Erythroblast (primary cell): ENCODE data around the gene ANKRD44.

Experiments used
- DNase-seq, 2 experiments: peaks; one replicate each; lab custom pipeline; 2025; lab: John Stamatoyannopoulos, UW
- GATA1 ChIP-seq: IDR thresholded peaks from 2 replicates; pipeline ENCODE4 v1.6.1; 2011; ENCODE audit warnings: low read depth, mild to moderate bottlenecking, control low read depth, low read length, moderate library complexity
- POLR2A ChIP-seq: IDR thresholded peaks from 2 replicates; pipeline ENCODE4 v1.6.1; 2011; ENCODE audit warnings: mild to moderate bottlenecking, low read length

ANKRD44 gene

DNA sequence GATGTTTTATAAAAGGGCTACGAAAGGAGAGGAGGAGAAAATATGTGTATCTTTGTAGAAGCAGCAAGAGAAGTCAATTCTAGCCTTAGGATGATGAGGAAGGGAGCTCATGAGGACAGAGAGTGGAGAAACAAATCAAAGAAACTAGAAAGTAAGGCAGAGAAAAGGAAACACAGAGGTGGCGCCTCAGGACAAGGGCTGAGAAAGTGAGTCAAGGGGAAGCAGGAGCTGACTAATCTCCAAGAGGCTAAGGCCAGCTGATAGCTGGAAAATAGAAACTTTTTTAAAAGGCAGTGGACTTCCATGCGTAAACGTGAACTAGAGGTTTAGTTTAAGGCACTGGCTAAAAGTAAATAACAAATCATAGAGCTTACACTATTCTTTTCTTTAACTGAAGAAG lies 173.3 kb downstream of the ANKRD44 start:
- TF ChIP-seq POLR2A, result no peak
- no peak for TF ChIP-seq GATA1
- DNase-seq, result no peak

DNA sequence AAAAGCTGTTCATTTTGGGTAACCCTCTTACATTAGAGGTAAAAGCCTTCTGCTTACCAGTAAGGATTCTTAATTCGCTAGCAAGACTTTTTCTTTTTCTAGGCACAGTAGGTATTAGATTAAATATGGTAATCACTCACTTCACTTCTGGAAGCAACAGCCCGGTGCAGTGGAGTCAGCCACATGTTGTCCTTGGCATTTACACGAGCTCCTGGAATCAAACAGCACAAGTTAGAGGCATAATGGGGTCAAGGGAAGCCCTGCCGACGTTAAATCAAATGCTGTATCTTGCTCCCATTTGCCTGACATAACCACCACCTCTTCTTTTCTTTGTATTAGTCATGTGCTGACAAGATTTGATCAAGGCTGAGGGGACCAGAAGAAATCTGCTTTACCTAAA lies 174.1 kb downstream of the ANKRD44 start:
- DNase-seq, result no peak
- TF ChIP-seq GATA1, result no peak
- TF ChIP-seq POLR2A, result no peak

DNA sequence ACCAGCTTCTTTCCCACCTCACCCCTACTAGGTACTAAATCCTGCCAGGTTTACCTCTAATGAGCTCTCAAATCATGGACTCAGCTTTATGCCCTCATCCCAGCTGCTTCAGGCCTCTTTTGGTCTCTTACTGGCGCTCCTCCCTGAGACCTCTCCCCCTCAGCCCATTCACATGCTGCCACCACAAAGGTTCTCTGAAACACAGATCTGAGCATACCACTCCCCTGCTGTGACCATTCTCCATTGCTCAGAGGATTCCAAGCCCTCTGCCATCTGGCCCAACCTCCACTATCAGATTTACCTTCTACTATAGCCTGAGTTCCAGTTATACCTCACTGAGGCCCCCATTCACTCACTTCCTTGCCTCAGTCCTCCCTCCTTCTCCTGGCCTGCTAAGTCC lies 174.8 kb downstream of the ANKRD44 start:
- TF ChIP-seq GATA1, result no peak
- no peak for TF ChIP-seq POLR2A
- no peak for DNase-seq

DNA sequence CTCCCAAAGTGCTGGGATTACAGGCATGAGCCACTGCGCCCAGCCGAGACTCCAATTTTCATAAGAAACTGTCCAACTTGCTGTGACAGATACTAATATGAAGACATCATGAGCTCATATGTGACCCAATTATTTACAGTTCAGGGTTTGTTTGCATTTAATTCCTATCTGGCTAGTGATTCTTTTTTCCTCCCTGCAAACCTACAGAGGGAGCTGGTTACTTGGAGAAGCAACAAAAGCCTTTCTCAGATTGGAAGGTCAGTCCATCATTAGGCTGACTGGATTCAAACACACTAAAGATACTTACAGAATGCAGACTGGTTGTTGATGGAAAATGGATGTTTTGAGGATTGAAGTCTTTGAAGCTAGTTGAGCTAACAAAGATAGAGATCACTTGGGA lies 176.4 kb downstream of the ANKRD44 start:
- no peak for DNase-seq
- TF ChIP-seq GATA1, result no peak
- TF ChIP-seq POLR2A, result no peak

DNA sequence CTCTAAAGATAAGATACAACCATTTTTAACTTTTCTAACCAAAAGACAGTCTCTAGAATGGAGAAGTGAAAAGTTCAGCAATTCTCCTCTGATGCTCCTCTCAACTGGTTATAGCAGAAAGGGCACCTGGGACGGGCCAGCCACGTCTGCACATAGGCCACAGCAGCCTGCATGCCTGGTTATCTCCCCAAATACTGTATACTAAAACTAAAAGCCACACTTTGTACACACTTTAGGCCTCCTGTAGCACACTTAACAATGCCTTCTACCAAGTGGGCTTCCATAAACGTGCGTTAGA lies 179.1 kb downstream of the ANKRD44 start:
- TF ChIP-seq POLR2A (no peak), GATA1 (no peak)
- no peak for DNase-seq

DNA sequence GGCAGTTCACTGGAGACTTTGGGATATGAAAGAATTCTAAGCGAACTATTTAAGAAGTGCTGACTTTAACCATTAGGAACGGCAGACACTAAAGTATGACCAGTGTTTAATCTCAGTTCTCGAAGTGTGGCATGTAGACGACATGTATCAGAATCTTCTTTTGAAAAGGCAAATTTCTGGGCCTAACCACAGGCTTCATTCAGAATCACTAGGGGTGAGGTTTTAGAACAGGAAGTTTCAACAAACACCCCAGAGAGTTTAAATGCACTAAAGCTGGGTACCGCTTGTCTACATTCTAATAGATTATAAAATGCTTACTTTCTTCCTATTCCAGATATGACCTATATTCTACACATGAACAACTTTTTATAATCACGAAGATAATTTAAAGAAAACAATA lies 180.3 kb downstream of the ANKRD44 start:
- DNase-seq, result no peak
- TF ChIP-seq POLR2A, result no peak
- TF ChIP-seq GATA1, result no peak

DNA sequence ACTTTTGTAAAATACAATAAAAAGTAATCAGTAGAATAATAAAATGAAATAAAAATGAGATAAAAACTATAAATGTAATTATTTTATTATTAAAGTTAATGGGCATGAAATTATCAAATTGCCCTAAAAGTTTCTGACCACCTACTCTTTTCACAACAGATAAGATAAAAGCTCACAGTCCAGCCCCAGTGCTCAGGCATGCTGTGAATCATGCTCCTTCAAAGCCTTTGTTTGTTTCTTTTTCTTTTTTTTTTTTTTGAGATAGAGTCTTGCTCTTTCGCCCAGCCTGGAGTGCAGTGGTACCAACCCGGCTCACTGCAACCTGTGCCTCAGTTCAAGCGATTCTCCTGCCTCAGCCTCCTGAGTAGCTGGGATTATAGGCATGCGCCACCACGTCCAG lies 181.7 kb downstream of the ANKRD44 start:
- no peak for TF ChIP-seq GATA1
- DNase-seq, result no peak

DNA sequence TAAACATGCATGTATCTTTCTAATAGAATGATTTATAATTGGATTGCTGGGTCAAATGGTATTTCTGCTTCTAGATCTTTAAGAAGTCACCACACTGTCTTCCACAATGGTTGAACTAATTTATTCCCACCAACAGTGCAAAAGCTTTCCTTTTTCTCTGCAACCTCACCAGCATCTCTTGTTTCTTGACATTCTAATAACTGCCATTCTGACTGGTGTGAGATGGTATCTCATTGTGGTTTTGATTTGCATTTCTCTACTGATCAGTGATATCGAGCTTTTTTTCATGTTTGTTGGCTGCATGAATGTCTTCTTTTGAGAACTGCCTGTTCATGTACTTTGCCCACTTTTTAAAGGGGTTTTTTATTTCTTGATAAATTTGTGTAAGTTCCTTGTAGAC lies 182.5 kb downstream of the ANKRD44 start:
- TF ChIP-seq POLR2A (no peak), GATA1 (no peak)
- DNase-seq, result no peak

DNA sequence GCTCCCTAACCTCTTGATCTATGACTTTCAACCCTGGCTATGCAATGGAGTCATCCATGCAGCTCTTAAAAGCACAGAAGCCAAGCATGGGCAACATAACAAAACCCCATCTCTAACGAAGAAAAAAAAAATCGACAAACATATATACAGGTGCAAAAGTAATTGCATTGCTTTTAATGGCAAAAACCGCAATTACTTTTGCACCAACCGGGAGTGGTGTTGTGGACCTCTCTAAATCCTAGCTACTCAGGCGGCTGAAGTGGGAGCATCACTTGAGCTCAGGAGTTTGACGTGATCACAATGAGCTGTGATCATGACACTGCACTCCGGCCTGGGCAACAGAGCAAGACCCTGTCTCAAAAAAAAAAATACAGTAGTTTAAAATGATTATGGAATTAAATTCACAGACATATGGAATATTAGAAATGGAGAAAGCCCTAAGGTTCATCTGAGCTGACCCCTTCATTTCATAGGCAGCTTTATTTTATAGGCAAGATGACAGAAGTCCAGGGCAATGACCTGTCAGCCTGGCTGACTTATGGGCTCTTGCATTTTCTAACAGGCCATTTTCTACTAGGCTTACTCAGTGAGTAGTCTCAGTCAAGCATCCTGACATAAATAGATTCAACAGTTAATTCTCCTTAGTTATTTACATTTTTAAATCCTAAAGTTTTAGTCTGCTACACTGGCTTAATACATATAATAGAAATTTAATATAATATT lies 183.8 kb downstream of the ANKRD44 start:
- no peak for DNase-seq
- TF ChIP-seq GATA1 (no peak), POLR2A (no peak)

DNA sequence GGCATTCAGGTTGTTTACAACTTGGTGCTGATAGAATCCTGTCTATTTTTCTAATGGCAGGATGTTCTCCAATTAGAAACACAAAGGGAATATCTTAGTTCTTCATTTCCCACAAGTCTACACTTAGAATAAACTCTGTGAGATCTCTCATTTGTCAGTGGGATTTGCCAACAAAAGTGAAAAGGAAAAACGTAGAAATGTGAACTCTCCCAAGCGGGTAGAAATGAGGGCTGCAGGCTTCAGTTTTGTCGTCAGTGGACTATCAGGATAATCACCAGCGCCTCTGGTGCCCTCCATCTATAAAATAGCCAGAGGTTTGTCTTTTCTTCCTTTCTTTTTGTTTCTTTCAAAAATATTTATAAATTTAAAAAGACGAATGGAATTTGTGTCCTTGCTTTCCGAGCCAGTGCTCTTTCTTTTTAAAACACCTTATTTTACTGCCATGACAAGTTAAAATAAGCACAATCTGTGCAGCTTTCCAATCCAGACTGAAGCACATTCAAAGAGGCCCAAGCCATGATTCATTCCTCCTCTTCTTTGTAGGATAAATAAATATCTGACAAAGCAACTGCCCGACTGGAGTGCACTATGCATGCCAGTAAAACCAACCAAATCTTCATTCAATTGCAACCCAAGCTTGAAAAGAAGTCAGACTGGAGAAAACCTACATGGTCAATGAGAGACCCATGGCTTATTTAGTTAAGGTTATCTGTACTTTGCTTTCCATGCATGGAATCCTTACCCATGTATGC lies 185.8 kb downstream of the ANKRD44 start:
- DNase-seq, result no peak
- TF ChIP-seq GATA1 (no peak), POLR2A (no peak)

DNA sequence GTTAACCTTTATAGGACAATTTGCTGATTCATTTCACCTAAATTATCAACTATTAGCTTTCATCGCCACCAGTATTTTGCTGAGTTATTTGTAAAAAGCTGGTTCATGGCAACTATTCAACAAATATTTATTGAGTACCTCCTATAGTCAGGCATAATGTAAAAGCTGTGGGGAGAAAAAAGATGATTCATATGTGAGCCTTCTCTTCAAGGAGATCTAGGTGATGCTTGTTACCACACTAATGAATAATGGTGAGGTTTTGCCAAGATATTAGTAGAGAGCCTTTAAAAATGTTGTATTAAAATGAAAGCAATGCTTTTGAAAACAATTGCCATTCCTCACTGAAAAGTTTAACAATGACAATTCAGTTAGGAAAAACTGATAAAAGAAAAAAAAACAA lies 187.8 kb downstream of the ANKRD44 start:
- TF ChIP-seq POLR2A (no peak), GATA1 (no peak)
- no peak for DNase-seq

DNA sequence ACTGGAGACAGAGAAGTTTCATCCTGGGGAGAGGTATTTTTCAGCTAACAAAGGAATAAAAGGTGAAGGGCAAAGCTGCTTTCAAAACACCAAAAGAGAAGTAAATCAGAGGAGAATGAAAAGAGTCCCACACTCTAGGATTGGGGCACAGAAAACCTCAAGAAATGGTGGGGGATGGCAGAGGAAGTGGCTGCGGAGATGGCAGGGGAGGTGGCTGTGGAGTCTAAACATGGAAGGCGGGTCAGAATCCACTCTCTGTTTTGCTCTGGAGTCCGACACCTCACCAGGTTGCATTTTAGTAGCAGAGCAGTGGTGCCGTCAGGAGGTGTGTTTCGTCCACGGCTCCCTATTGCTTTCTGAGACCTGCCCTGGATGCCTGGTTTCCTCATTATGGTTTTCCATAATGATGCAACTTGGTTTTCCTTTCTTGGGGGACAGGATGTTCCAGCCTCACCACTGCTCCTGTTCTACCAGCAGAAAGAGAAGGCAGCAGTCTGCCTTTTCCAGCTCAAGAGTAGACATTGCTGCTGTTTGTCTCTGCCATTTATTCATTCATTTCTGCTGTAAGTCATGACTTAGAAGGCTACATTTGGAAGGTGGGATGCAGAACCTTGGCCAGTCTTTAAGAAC lies 188.7 kb downstream of the ANKRD44 start:
- TF ChIP-seq POLR2A (no peak), GATA1 (no peak)
- no peak for DNase-seq

DNA sequence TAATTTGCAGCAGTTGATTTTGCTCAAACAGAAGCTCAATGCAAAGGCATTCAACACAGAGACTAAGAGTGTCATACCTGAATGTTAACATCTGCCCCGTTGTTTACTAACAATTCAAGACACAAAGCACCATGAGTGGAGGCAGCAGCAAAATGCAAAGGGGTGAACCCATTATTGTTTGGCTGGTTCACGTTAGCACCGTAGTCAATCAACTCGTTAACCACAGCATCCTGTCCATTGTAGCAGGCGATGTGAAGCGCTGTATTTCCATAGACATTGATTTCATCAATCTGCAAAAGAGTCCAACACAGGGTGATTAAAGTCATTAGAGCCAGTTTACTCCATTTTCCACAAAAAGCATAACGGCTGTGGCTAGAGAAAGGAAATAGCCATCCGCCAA lies 189.3 kb downstream of the ANKRD44 start:
- DNase-seq, result no peak
- no peak for TF ChIP-seq POLR2A
- no peak for TF ChIP-seq GATA1

DNA sequence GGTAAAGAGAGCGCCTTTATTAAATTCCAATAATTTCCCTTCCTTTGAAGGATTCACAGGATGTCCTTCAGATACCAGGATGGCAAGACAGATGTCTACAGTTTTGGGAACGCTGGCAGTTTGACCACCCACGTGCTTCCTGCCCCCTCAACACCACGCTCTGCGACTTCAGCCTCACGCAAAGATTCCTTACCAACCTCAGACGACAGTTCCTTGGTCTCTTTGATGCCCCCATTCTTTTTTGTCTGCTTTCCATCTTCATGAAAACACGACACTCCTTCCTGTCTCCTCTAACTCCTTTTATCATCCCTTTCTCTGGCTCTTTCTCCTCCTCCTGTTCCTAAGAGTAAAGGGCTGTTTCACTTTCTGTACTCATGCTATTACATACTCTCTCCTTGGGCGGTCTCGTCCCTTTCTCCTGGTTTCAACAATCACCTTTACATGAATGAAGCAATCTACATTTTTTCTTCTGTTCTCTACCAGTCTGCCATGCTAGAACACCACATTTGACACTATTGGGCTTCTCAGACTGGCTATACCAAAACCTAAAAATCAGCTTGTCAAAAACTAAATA lies 194.2 kb downstream of the ANKRD44 start:
- TF ChIP-seq POLR2A (no peak), GATA1 (no peak)
- no peak for DNase-seq

DNA sequence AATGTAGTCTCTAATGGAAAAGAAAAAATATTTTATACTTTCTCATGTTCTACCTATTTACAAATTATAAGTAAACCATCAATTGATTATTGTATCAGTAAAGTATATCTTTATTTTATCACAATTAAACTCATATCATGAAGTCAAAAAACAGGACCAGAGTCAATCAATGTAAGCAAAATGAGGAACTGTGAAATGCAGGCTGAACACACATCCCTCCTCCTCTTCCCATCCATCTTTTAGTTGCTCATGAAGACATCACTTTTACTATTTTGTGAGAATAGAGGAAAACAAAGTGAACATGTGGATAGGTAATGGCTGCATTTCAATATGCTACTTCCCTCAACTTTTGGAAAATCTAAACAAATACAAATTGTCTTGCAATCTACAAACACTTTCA lies 195.3 kb downstream of the ANKRD44 start:
- no peak for DNase-seq
- TF ChIP-seq POLR2A (no peak), GATA1 (no peak)
